Activated CD8-positive, alpha-beta T cell treated with anti-CD3 and anti-CD28 coated beads for 36 hours (primary cell): ENCODE measurements around the gene PTPRH. TPM values are rescaled to one million over a fixed set of nuclear protein-coding genes. Genes with fewer than 3 reads are reported as not detected.
"Not testable (repeated sequence)": the region's sequence is repeated elsewhere in the genome, so short reads cannot be mapped to it uniquely, and the experiment has no call there.

Experiments
- ATAC-seq: fragments of 200-7000 bp; cut with Tn5 transposase; one replicate; pipeline ENCODE4 v1.10.0; 2021; ENCODE audit warnings: mild to moderate bottlenecking, moderate library complexity
- CTCF ChIA-PET: fragments of 350-600 bp; sonication (Branson Sonifier 250); formaldehyde crosslinking; loops from one replicate; lab custom pipeline; 2021; ENCODE audit warnings: antibody characterized with exemption; lab: Charles Lee
- POLR2A ChIA-PET: fragments of 350-600 bp; sonication (Branson Sonifier 250); formaldehyde crosslinking; loops from one replicate; lab custom pipeline; 2021; ENCODE audit warnings: antibody characterized with exemption; lab: Charles Lee
- DNase-seq: peaks from one replicate; pipeline ENCODE4 v3.0.0-alpha.2; 2020
- H3K27ac Mint-ChIP-seq: one replicate; pipeline ENCODE4 v1.8.0; 2021; ENCODE audit warnings: mild to moderate bottlenecking, mixed read lengths
- H3K27me3 Mint-ChIP-seq: one replicate; pipeline ENCODE4 v1.8.0; 2021; ENCODE audit warnings: mixed read lengths
- H3K36me3 Mint-ChIP-seq: one replicate; pipeline ENCODE4 v1.8.0; 2021; ENCODE audit warnings: low read depth, mixed read lengths
- H3K4me1 Mint-ChIP-seq: one replicate; pipeline ENCODE4 v1.8.0; 2021; ENCODE audit warnings: low read depth, mixed read lengths
- H3K4me3 Mint-ChIP-seq: one replicate; pipeline ENCODE4 v1.8.0; 2021; ENCODE audit warnings: mild to moderate bottlenecking, moderate library complexity, mixed read lengths
- H3K9me3 Mint-ChIP-seq: one replicate; pipeline ENCODE4 v1.8.0; 2021; ENCODE audit warnings: mixed read lengths
- intact Hi-C: fragments of 100-400 bp; cut with micrococcal nuclease; formaldehyde crosslinking; loops from one replicate; pipeline ENCODE4 v1.10.0; 2022
- total RNA-seq, 2 experiments: library from RNA; stranded (reverse); gene quantifications; one replicate each; pipeline ENCODE4 v1.2.3, GENCODE V29; 2021
- TF ChIP-seq, protein P1 (sequence below): fragments of 200-600 bp; IDR thresholded peaks from one replicate; pipeline ENCODE4 v1.8.0; 2022; ENCODE audit warnings: antibody characterized with exemption, mild to moderate bottlenecking

The PTPRH gene
- total RNA-seq, 2 experiments from 2014 or later, result not detected

DNA sequence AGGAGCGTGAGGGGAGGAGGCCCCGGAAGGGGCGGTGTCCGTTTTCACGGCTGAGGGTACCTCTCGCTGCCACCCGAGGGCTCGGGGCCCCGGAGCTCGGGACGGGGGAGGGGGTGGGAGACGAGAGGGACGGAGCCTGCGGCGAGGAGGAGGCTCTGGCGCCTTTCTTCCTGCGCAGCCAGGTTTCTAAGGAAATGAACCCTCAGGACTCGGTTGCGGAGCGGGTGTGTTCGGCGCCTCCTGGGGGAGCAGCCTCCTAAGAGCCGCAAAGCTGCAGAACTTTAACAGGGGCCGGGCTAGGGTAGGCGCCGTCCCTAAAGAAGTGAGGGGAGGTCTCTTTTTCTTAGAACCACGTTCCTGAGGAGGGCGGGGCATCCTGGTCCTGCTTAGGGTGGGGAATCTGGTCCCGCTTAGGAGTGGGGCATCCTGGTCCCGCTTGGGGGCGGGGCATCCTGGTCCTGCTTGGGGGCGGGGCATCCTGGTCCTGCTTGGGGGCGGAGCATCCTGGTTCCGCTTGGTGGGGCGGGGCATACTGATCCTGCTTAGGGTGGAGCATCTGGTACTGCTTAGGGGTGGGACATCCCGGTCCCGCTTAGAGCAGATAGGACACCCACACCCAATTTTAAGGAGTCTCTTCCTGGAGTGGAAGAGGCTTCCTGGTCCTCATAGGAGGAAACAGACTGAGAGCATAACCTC, 35.4 kb downstream of the PTPRH start:
- peaks cover 72% of the 10 kb centered on the region for H3K27me3 Mint-ChIP-seq
- CTCF ChIA-PET, result interaction anchor here (1.2 to 1.5 kb wide), 3 partner anchors 8 to 16 kb away, joined by 3 to 12 read pairs (median 9); partner anchors contain the start of genes DNAAF3 and TNNI3
- H3K4me1 Mint-ChIP-seq, result peaks cover 16% of the 10 kb centered on the region
- H3K4me3 Mint-ChIP-seq, result peak overlapping the region; percentile 47
- intact Hi-C loops, result no loop called here
- no peaks in the 10 kb centered on the region for H3K36me3 Mint-ChIP-seq
- TF ChIP-seq, protein P1, sequence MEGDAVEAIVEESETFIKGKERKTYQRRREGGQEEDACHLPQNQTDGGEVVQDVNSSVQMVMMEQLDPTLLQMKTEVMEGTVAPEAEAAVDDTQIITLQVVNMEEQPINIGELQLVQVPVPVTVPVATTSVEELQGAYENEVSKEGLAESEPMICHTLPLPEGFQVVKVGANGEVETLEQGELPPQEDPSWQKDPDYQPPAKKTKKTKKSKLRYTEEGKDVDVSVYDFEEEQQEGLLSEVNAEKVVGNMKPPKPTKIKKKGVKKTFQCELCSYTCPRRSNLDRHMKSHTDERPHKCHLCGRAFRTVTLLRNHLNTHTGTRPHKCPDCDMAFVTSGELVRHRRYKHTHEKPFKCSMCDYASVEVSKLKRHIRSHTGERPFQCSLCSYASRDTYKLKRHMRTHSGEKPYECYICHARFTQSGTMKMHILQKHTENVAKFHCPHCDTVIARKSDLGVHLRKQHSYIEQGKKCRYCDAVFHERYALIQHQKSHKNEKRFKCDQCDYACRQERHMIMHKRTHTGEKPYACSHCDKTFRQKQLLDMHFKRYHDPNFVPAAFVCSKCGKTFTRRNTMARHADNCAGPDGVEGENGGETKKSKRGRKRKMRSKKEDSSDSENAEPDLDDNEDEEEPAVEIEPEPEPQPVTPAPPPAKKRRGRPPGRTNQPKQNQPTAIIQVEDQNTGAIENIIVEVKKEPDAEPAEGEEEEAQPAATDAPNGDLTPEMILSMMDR, result no peak
- DNase-seq (peak; percentile 55), ATAC-seq (peak; percentile 60)
- H3K9me3 Mint-ChIP-seq, result no peaks in the 10 kb centered on the region
- POLR2A ChIA-PET, result interaction anchor here (1.4 kb wide), 1 partner anchor 85 kb away, joined by 5 read pairs; the partner anchor contains the start of gene PPP6R1
- no peak overlapping the region for H3K27ac Mint-ChIP-seq

DNA sequence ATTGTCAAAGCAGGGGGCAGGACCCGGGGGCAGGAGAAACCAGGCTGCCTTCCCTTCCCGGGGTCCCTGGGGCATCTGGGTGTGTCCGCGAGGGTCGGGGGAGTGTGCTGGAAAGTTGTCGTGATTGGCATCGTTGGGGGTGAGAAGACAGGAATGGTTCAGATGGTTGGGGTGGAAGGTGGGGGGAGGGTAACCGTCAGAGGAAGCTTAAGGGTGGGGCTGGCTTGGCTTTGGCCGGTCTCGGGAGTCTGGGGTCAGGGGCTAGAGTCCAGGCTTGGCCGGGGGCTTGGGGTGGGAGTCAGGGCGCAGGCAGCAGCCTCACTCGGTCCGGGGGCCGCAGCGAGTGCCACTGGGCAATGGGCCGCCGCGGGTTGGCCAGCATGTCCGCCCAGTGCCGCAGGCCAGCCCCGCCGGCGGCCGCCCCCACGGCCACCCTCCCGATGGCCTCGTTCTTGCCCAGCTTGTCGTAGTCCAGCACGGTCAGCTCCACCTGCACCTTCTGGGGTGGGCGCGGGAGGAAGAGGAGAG, 36.1 kb downstream of the PTPRH start:
- Mint-ChIP-seq H3K27me3 (peaks cover 70% of the 10 kb centered on the region), H3K27ac (no peak overlapping the region), H3K4me3 (peak overlapping the region; percentile 47), H3K36me3 (no peaks in the 10 kb centered on the region), H3K4me1 (peaks cover 11% of the 10 kb centered on the region), H3K9me3 (no peaks in the 10 kb centered on the region)
- POLR2A ChIA-PET, result interaction anchor here (1.4 kb wide), 1 partner anchor 86 kb away, joined by 5 read pairs; the partner anchor contains the start of gene PPP6R1
- TF ChIP-seq, protein P1, result no peak
- CTCF ChIA-PET, result interaction anchor here (1.2 to 1.5 kb wide), 2 partner anchors 13 to 15 kb away, joined by 3 to 12 read pairs; partner anchors contain the start of gene TNNI3
- no peak for DNase-seq
- no peak for ATAC-seq
- intact Hi-C loops, result no loop called here

DNA sequence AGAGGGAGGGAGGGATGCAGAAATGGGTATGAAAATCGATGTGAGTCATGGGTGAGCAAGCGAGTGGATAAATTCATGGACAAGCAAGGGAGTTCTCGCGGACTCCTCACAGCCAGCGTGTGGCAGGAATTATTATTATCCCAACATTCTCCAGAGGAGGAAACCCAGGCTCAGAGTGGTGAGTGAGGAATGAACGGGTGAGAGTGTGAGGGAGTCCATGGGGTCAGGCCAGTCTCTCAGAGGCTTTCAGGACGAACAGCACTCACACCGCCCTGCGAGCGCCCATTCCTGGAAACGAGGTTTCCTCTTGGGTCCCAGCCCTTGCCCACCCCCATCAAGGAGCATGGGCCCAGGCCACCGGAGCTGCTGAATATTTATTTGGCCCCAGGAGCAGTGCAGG, 36.6 kb downstream of the PTPRH start:
- Mint-ChIP-seq H3K9me3 (no peaks in the 10 kb centered on the region), H3K27me3 (peaks cover 68% of the 10 kb centered on the region), H3K36me3 (no peaks in the 10 kb centered on the region), H3K4me3 (no peak overlapping the region), H3K4me1 (peaks cover 11% of the 10 kb centered on the region), H3K27ac (no peak overlapping the region)
- CTCF ChIA-PET, result no interaction called here
- ATAC-seq (no peak), DNase-seq (no peak)
- intact Hi-C loops, result no loop called here
- POLR2A ChIA-PET, result no interaction called here
- TF ChIP-seq, protein P1, result no peak

DNA sequence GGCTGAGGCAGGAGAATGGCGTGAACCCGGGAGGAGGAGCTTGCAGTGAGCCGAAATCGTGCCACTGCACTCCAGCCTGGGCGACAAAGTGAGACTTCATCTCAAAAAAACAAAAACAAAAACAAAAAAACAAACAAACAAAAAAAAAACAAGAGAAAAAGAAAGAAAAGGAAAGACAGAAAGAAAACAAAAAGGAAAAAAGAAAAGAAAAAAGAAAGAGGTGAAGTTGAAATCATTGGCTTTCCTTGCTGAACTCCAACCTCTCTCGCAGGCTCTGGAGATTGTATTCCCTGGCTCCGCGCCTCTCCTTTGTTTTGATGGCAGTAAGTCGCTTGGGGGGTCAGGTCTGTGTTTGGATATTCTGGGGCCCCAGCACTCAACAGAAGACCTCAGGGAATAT, 37.0 kb downstream of the PTPRH start:
- H3K36me3 Mint-ChIP-seq, ATAC-seq, H3K4me3 Mint-ChIP-seq, DNase-seq, intact Hi-C loops, H3K9me3 Mint-ChIP-seq, POLR2A ChIA-PET, H3K27ac Mint-ChIP-seq: not testable (repeated sequence)
- H3K27me3 Mint-ChIP-seq, result peaks cover 70% of the 10 kb centered on the region
- H3K4me1 Mint-ChIP-seq, result peaks cover 11% of the 10 kb centered on the region
- CTCF ChIA-PET, result interaction anchor here (4.7 kb wide), 1 partner anchor 12 kb away, joined by 16 read pairs; no protein-coding TSS in a partner anchor

DNA sequence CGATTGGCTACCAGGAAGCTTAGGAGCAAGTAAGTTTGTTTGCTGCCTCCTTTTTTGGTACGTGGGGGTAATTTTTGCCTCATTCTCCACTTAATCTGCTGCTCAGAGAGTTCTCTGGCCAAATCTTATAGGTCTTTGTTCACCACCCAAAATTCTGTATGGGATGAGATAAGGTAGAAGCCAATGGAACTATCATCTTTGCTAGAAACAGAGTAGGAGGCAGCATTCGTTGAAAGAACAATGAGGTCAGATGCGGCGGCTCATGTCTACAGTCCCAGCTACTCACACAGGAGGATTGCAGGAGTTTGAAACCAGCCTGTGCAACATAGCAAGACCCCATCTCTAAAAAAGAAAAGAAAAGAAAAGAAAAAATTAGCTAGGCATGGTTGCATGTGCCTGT, 37.9 kb downstream of the PTPRH start:
- TF ChIP-seq, protein P1, result no peak
- Mint-ChIP-seq H3K4me3 (no peak overlapping the region), H3K27me3 (peaks cover 68% of the 10 kb centered on the region), H3K9me3 (no peaks in the 10 kb centered on the region), H3K27ac (no peak overlapping the region), H3K4me1 (peaks cover 19% of the 10 kb centered on the region), H3K36me3 (no peaks in the 10 kb centered on the region)
- ChIA-PET POLR2A (no interaction called here), CTCF (interaction anchor here (4.7 kb wide), 1 partner anchor 11 kb away, joined by 16 read pairs; no protein-coding TSS in a partner anchor)
- intact Hi-C loops, result no loop called here
- DNase-seq, result no peak
- no peak for ATAC-seq
